HAP-1 (cell line): ENCODE measurements around the gene AKR1C8.
"Not testable (repeated sequence)": the region's sequence is repeated elsewhere in the genome, so short reads cannot be mapped to it uniquely, and the experiment has no call there.

ENCODE experiments used
- DNase-seq, 2 experiments: peaks; one replicate each; pipeline ENCODE4 v3.0.0-alpha.2; 2016 to 2020; ENCODE audit warnings: low spot score in 2 of 2
- H3K27me3 ChIP-seq: fragments of 250-450 bp; sonication (Bioruptor Pico); 2 replicates; pipeline ENCODE4 v1.5.1; 2020; ENCODE audit warnings: low read depth, mild to moderate bottlenecking, moderate library complexity
- H3K36me3 ChIP-seq: fragments of 250-450 bp; sonication (Bioruptor Pico); replicated peaks from 2 replicates; pipeline ENCODE4 v1.5.1; 2020; ENCODE audit warnings: mild to moderate bottlenecking
- H3K4me1 ChIP-seq: fragments of 250-450 bp; sonication (Bioruptor Pico); 2 replicates; pipeline ENCODE4 v1.5.1; 2020; ENCODE audit warnings: mild to moderate bottlenecking
- H3K4me3 ChIP-seq: fragments of 250-450 bp; sonication (Bioruptor Pico); 2 replicates; pipeline ENCODE4 v1.5.1; 2020; ENCODE audit warnings: mild to moderate bottlenecking, moderate library complexity
- H3K9me3 ChIP-seq: fragments of 250-450 bp; sonication (Bioruptor Pico); 2 replicates; pipeline ENCODE4 v1.5.1; 2020; ENCODE audit warnings: mild to moderate bottlenecking, moderate library complexity
- in situ Hi-C: fragments of 300-500 bp; cut with MboI; formaldehyde crosslinking; loops from 3 replicates; pipeline ENCODE4 v1.14.3; 2020; ENCODE audit warnings: low sequenced_read_pairs, inconsistent platforms, mixed read lengths

AKR1C8 gene

DNA sequence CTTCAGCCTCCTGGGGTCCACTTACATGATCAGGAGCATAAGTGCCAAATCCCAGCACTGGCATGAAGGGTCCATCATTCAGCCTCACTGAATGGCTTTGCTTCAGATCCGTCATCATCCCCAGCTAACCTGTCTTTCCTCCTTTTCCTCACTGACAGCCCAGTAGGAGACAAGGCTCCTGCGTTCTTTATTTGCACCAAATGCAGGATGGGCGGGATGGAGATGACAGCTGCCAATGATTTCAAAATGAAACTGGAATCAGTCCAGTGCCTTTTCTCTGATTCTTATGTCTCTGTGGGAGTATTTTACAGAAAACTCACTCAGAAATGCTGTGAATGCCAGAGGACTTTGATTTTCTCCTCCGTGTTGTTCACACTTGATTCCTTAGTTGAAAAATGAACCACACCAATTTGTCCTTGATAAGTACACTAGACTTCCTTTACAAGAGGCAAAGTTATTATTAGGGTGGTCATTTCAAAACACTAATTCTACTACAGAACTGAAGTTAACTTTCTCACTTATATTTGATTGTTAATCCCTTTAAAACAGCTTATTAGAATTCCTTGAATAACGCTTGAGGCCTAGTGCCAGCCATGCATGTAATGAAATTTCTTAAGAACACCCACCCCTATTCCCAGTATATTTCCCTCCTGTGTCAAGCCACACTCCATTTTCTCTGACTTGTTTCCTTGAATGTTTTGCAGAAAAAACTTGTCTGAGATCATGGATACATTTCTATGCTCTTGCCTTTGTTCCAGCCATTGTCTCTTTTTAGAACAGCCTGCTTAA is at the start of gene AKR1C8:
AKR1C8 (minus strand) TSS at position 164 of the 789 bp plus-strand sequence; CDS start at position 118, 46 bp downstream.
- Histone ChIP-seq H3K4me3 (no peak within 1 kb of the TSS), H3K4me1 (no peaks in the 10 kb centered on the region), H3K9me3 (no peaks in the 10 kb centered on the region), H3K36me3 (no peaks in the 10 kb centered on the region), H3K27me3 (no peaks in the 10 kb centered on the region)
- in situ Hi-C loops = no loop called here
- no peak for DNase-seq

DNA sequence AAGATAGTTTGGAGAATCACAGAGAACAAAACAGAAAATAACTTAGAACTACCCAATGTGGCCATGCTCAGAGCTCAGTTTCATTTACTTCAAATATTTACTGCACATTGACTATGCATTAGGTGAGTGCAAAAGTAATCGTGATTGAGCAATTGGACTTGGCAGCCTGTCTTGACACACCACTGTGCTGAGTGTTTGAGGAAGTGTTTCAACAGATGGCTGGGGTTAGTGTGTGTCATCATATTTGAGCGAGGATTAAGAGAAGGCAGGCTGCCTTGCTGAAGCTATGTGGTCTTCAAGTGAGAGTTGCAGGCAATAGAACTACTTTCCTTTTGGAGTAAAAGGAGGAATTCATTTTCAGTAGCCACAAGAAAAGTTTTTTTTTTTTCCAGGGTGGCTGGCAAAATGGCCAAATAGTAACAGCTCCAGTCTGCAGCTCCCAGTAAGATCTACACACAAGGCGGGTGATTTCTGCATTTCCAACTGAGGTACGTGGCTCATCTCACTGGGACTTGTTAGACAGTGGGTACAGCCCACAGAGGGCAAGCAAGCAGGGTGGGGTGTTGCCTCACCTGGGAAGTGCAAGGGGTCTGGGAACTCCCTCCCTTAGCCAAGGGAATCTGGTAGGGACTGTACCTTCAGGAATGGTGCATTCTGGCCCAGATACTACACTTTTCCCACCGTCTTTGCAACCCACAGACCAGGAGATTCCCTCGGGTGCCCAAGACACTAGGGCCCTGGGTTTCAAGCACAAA is 49.3 kb upstream of the AKR1C8 start:
- no peaks in the 10 kb centered on the region for H3K27me3 ChIP-seq
- no peak overlapping the region for H3K4me3 ChIP-seq
- in situ Hi-C loops = no loop called here
- no peak for DNase-seq
- no peaks in the 10 kb centered on the region for H3K4me1 ChIP-seq
- no peaks in the 10 kb centered on the region for H3K36me3 ChIP-seq
- H3K9me3 ChIP-seq = no peaks in the 10 kb centered on the region

DNA sequence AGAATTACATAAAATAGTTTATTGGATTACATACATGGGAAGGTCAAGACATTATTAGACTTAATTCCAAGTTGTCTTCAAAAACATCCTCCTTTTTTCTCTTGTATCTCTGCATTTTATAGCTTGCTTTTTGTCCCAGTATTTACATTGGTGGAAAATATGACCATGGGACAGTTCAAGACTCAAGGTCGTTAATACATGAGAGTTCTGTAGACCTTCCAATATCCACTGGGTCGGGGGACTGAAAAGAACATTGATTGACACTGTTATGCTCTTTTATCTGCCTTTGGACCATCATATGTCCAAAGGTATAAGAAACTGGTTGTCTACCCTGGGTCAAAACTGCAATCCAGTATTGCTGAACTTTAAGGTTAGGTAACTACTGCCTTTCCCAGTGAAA is 48.4 kb upstream of the AKR1C8 start:
- DNase-seq = no peak
- in situ Hi-C loops = no loop called here
- no peaks in the 10 kb centered on the region for H3K27me3 ChIP-seq

DNA sequence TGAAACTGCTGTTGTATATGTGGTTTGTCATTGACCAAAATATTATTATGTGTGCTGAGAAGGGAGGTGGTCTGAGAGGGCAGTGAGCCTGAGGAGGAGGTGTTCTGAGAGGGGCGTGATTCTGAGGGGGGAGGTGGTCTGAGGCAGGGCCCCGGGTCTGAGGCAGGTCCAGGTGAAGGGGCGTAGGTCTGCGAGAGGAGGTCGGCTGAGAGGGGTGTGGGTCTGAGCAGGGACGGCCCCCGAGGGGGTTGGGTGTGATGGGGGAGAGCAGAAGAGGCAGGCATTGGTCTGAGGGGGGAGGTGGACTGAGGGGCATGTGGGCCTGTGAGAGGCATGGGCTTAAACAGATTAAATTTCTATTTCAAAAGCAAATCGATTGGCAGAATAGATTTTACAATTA is 44.1 kb upstream of the AKR1C8 start:
- in situ Hi-C loops = no loop called here
- no peaks in the 10 kb centered on the region for H3K9me3 ChIP-seq
- H3K27me3 ChIP-seq = no peaks in the 10 kb centered on the region
- DNase-seq = no peak
- no peaks in the 10 kb centered on the region for H3K36me3 ChIP-seq
- H3K4me1 ChIP-seq = no peaks in the 10 kb centered on the region
- H3K4me3 ChIP-seq = no peak overlapping the region

More for the DNA sequence above, 48.4 kb upstream of the AKR1C8 start:
- Histone ChIP-seq H3K36me3 (no peaks in the 10 kb centered on the region), H3K4me1 (no peaks in the 10 kb centered on the region), H3K9me3 (no peaks in the 10 kb centered on the region), H3K4me3 (no peak overlapping the region)

DNA sequence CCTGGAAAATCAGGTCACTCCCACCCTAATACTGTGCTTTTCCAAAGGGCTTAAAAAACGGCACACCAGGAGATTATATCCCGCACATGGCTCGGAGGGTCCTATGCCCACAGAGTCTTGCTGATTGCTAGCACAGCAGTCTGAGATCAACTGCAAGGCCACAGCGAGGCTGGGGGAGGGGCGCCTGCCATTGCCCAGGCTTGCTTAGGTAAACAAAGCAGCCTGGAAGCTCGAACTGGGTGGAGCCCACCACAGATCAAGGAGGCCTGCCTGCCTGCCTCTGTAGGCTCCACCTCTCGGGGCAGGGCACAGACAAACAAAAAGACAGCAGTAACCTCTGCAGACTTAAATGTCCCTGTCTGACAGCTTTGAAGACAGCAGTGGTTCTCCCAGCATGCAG is 38.0 kb upstream of the AKR1C8 start:
- H3K4me1 ChIP-seq, in situ Hi-C loops, H3K36me3 ChIP-seq, H3K9me3 ChIP-seq, H3K27me3 ChIP-seq, H3K4me3 ChIP-seq: not testable (repeated sequence)
- peak in 1 of 2 experiments; percentile 15 for DNase-seq

DNA sequence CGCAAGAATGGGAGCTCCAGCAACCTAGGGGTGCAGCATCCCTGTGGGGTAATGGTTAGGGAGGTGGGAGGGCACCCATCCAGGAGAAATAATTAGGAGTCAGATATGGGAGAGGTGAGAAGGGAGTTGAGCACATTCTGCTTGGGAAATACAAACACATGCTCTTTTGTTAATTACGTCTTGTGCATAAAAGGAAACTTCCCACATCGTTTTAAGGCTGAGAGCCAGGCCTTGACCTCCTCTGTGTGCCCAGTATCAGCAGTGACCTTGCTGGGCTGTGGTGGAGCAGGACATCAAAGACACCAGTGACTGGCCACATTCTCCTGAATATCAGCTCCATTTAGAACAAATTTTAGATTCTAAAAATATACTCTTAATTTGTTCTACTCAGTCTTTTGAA is 34.3 kb upstream of the AKR1C8 start:
- H3K36me3 ChIP-seq = no peaks in the 10 kb centered on the region
- DNase-seq = no peak
- in situ Hi-C loops = no loop called here

DNA sequence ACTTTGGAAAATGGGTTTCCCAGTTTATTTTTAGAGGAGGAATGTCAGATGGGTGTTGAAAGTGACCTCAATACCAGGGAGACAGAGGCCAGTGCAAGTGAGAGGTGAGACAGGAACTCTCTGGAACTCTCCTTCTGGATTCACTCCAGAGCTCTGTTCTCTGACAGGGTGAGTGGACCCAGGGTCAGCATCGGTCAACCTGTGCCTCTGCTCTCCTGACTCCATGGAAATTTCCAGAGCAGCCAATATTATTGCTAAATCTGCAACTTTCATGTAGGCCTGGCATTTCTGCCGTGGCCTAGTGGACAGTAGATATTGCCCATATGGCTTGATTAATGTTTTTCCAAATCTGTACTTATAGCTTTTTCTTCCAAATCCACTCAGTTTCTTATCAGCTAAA is 31.9 kb upstream of the AKR1C8 start:
- Histone ChIP-seq H3K36me3 (no peaks in the 10 kb centered on the region), H3K27me3 (no peaks in the 10 kb centered on the region), H3K9me3 (no peaks in the 10 kb centered on the region), H3K4me1 (no peaks in the 10 kb centered on the region), H3K4me3 (no peak overlapping the region)
- no peak for DNase-seq
- in situ Hi-C loops = no loop called here

More for the DNA sequence above, 34.3 kb upstream of the AKR1C8 start:
- H3K4me1 ChIP-seq = no peaks in the 10 kb centered on the region
- H3K9me3 ChIP-seq = no peaks in the 10 kb centered on the region
- H3K27me3 ChIP-seq = no peaks in the 10 kb centered on the region
- H3K4me3 ChIP-seq = no peak overlapping the region

DNA sequence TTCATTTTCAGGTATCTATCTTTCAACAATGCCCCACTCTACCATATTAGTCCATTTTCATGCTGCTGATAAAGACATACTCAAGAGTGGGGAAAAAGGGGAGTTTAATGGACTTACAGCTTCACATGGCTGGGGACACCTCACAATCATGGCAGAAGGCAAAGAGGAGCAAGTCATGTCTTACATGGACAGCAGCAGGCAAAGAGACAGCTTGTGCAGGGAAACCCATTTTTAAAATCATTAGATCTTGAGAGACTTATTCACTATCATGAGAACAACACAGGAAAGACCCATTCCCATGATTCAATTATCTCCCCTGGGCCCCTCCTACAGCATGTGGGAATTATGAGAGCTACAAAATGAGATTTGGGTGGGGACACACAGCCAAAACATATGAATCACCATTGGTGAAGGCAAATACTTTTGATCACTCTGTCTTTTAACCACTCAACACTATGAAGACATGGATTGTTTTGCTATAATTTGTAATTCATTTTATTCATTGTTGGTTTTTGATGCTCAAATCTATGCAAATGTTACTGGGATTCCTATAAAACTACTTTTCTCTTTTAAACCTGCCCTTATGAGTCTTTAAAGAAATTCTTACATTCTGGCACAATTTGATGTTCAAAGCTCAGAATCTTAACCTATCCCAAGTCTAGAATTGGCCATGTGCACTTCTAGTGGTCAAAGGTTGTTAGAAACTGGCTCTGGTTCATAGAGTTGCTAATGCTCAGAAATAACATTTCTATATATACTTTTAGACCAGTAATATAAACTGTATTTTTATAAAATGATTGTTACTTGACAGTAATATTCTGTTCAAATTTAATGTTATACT is 27.0 kb upstream of the AKR1C8 start:
- Histone ChIP-seq H3K4me1 (no peaks in the 10 kb centered on the region), H3K9me3 (no peaks in the 10 kb centered on the region), H3K4me3 (no peak overlapping the region), H3K36me3 (no peaks in the 10 kb centered on the region), H3K27me3 (no peaks in the 10 kb centered on the region)
- DNase-seq = no peak
- in situ Hi-C loops = no loop called here

DNA sequence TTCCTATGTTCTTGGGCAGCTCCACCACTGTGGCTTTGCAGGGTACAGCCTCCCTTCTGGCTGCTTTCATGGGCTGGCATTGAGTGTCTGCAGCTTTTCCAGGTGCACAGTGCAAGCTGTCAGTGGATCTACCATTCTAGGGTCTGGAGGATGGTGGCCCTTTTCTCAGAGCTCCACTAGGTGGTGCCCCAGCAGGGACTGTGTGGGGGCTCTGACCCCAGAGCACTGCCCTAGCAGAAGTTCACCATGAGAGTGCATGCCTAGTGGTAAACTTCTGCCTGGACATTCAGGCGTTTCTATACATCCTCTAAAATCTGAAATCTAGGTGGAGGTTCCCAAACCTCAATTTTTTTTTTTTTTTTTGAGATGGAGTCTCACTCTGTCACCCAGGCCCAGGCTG is 25.3 kb upstream of the AKR1C8 start:
- in situ Hi-C loops, DNase-seq, H3K4me3 ChIP-seq, H3K27me3 ChIP-seq, H3K36me3 ChIP-seq, H3K9me3 ChIP-seq, H3K4me1 ChIP-seq: not testable (repeated sequence)

DNA sequence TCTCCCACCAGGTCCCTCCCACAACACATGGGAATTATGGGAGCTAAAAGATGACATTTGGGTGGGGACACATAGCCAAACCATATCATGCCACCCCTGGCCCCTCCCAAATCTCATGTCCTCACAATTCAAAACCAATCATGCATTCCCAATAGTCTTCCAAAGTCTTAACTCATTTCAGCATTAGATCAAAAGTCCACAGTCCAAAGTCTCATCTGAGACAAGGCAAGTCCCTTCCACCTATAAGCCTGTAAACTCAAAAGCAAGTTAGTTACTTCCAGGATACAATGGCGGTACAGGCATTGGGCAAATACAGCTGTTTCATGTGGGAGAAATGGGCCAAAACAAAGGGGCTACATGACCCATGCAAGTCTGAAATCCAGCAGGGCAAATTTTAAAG is 24.8 kb upstream of the AKR1C8 start:
- H3K4me1 ChIP-seq, H3K4me3 ChIP-seq, DNase-seq, in situ Hi-C loops, H3K27me3 ChIP-seq, H3K9me3 ChIP-seq, H3K36me3 ChIP-seq: not testable (repeated sequence)

DNA sequence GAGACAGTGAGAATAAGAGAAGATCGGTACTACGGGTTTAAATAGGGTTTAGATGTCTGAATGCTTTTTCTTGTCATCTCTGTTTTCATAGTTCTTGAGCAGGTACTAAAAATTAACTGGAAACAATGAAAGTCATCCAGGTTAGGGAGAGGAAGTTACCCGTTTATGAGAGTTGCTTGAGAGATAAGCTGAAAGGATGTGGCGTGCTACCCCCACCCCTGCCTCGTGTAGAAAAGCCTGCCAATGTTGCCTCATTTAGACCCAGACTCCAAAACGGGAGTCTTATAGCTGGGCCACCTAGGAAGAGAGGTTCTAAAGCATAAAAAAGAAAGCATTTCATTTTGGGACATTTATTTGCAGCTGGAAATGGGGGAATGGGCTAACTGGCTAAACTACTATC is 21.8 kb upstream of the AKR1C8 start:
- Histone ChIP-seq H3K4me3 (no peak overlapping the region), H3K36me3 (no peaks in the 10 kb centered on the region), H3K9me3 (no peaks in the 10 kb centered on the region), H3K27me3 (no peaks in the 10 kb centered on the region), H3K4me1 (no peaks in the 10 kb centered on the region)
- DNase-seq = no peak
- in situ Hi-C loops = no loop called here

DNA sequence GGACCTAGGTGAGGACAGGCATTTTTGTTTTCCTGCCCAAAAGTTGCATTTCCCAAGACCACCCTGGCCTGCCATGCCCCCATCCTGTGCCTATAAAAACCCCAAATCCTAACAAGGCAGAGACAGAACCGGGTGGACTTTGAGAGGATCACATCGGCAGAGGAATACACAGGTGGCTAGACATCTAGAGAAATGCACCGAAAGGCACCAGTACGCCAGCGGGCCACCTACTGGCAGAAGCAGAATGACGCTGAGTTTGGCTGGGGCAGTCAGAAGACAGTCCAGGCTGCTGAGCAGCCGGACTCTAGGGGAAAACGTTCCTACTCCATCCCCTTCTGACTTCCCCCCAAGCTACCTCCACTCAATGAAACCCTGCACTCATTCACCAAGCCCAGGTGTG is 14.4 kb upstream of the AKR1C8 start:
- in situ Hi-C loops = no loop called here
- no peak for DNase-seq
- Histone ChIP-seq H3K4me1 (no peaks in the 10 kb centered on the region), H3K27me3 (no peaks in the 10 kb centered on the region), H3K4me3 (no peak overlapping the region), H3K36me3 (no peaks in the 10 kb centered on the region), H3K9me3 (no peaks in the 10 kb centered on the region)

DNA sequence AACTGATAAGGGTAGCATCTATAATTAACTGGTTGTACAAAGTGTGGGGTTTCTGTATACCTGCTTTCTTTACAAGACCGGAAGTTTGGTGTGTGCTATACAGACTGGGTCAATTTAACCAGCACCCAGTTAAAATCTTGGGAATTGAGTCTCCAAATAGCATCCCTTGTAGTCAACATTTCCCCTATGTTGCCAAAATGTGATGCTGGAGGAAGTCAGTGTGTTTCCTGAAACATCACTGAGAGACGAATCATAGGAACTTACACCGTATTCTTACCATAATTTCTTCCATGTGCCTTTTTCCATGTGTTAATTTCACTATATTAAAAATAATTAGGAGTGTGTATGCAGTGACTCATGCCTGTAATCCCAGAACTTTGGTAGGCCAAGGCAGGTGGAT is 13.4 kb upstream of the AKR1C8 start:
- DNase-seq = no peak
- in situ Hi-C loops = no loop called here
- H3K9me3 ChIP-seq = no peaks in the 10 kb centered on the region
- no peak overlapping the region for H3K4me3 ChIP-seq
- no peaks in the 10 kb centered on the region for H3K36me3 ChIP-seq
- no peaks in the 10 kb centered on the region for H3K27me3 ChIP-seq
- H3K4me1 ChIP-seq = no peaks in the 10 kb centered on the region

DNA sequence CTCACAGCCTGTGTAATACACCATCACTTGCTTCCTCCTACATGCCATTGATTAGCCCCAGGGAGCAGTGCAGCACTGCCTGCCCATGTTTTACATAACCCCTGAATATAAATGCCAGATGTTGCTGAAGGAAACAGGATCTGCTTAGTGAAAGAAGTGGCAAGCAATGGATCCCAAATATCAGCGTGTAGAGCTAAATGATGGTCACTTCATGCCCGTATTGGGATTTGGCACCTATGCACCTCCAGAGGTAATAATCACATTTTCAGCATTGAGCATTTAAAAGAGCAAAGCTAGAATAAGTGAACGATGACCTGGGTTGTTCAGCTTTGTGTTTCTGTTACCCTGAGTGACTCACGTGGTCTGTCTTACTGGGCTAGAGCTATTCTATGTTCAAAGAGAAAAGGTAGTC is 11.8 kb upstream of the AKR1C8 start, which contains the start of gene AKR1C4:
AKR1C4 (plus strand) TSS at position 136 of the 412 bp plus-strand sequence; CDS start at position 167, 31 bp downstream.
- no peaks in the 10 kb centered on the region for H3K27me3 ChIP-seq
- no peak within 1 kb of the TSS for H3K4me3 ChIP-seq
- no peak for DNase-seq
- H3K36me3 ChIP-seq = no peaks in the 10 kb centered on the region
- no peaks in the 10 kb centered on the region for H3K9me3 ChIP-seq
- H3K4me1 ChIP-seq = no peaks in the 10 kb centered on the region
- in situ Hi-C loops = no loop called here
